Measurements from ENCODE around the gene PRKCB.

The PRKCB gene

DNA sequence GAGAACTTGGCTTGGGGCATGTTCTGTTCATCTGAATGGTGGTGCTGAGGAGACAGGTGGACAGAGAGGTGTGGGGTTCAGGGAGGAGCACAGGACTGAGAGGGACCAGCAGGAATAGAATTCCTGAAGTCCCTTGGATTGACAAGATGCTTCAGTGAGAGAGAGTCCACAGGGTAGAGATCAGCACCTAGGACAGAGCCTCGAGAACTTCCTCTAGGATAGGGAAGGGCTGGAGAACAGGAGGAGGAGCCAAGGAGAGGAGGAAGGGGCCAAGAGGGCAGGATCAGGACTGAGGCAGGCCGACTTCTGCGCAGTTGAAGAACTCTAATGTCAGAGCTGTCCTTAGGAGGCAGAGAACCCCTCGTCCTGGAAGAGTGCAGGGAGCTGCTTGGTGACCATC lies 138.4 kb downstream of the PRKCB start:
- no peak for DNase-seq

DNA sequence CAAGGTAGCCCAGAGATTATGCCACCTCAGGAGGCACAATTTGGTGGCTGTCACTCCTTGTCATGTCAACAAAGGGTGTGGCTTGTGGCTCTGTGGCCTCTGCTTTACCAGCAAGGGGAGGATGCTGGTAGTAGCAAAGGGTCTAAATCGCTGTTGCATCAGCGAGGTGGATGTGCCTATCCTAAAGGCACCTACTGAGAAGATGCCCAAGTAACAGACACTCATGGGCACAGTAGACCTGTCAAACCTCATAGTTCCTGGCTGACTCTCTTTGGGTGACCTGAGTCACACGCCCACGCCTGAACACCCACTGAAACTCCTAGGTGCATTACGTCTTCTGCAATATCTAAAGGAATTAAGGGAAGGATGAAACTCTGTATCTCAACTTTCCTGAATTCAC lies 139.5 kb downstream of the PRKCB start:
- peak in 1 of 2 donors; percentile 8 for DNase-seq

DNA sequence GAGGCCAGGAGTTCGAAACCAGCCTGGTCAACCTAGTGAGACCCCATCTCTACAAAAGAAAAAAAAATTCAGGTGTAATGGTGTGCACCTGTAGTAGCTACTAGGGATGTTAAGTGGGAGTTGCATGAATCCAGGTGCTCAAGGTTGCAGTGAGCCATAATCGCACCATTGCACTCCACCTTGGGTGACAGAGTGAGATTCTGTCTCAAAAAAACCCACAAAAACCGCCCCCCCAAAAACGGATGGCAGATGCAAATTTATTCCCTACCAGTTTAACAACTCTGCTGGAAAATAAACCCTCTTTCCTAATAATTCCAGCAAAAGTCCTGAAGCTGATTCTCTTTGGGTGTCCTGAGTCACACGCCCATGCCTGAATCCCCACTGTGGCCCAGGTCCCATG lies 140.3 kb downstream of the PRKCB start:
- no peak for DNase-seq

DNA sequence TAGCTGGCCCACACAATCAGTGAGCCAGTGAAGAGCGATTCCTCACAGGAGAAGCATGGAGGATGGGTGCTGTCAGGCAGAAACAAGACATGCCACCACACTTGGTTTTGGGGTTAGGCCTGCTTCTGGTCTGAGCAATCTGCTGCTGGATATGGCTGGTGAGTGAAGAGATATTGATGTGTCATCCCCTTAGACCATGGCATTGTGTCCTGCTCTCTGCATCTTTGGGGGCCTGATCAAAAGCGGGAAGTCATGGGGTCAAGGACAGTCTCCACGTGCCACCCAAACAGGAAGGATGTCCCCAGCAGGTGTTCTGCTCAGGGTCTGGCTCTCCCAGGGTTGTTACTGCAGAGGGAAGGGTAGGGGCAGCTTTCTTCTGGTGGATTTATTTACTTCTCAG lies 140.7 kb downstream of the PRKCB start:
- no peak for DNase-seq

DNA sequence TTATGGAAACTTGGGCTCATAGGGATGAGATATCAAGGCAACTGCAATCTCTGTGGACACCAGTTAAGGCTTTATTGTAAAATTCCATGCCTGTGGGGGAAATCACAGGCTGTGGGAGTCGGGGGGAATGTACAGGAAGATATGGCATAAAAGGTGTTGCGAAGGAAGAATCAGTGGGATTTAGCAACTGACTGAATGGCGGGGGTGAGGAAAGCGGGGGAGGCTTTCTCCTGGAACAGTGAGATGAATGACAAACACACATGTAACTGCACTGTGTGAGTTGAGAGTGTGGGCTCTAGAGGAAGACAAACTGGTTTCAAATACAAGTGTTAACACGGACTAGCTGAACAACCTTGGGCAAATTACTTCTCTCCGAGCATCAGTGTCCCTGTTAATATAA lies 143.7 kb downstream of the PRKCB start:
- DNase-seq = no peak

DNA sequence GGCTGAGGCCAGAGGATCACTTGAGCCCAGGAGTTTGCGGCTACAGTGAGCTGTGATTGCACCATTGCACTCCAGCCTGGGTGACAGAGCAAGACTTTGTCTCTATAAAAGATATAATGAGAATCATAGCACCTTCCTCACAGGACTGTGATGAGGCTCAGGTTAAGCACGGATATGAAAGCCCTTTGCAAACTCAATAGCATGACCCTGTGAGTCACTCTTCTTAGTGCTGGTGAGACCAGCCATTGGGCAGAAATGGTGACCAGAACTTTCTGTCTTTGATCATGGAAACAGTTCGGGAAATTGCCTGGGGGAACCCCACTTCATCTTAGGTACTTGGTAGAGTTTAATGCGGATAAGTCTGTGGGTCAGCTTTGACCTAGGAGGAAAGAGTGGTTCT lies 144.2 kb downstream of the PRKCB start:
- no peak for DNase-seq

DNA sequence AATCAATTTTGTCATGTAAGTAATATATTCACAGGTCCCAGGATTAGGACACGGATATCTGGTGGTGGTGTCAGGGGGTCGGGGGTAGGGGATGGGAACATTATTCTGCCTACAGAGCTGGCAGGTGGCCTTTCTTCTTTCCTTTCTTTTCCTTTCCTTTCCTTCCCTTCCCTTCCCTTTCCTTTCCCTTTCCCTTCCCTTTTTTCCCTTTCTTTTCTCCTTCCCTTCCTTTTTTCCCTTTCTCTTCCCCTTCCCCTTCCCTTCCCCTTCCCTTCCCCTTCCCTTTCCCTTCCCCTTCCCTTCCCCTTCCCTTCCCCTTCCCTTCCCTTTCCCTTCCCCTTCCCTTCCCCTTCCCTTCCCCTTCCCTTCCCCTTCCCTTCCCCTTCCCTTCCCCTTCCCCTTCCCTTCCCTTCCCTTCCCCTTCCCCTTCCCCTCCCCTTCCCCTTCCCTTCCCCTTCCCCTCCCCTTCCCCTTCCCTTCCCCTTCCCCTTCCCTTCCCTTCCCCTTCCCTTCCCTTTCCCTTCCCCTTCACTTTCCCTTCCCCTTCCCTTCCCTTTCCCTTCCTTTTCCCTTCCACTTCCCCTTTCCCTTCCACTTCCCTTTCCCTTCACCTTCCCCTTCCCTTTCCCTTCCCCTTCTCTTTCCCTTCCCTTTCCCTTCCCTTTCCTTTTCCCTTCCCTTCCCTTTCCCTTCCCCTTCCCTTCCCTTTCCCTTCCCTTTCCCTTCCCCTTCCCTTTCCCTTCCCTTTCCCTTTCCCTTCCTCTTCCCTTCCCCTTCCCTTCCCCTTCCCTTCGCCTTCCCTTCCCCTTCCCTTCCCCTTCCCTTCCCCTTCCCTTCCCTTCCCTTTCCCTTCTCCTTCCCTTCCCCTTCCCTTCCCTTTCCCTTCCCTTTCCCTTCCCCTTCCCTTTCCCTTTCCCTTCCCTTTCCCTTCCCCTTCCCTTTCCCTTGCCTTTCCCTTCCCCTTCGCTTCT lies 145.9 kb downstream of the PRKCB start:
- DNase-seq = no peak

DNA sequence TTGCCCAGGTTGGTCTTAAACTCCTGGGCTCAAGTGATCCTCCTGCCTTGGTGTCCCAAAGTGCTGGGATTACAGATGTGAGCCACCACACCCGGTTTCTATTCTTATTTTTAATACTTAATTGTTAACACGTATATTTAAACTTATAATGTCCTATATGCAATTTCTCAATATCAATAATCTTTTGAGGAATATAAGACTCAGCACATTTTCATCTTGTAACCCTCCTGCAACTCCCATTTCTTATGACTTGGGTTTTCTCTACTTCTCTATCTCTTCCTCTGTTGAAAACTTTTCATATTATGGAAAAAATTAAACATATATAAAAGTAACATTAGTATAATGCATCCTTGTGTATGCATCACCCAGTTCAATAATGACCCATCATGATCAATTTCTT lies 150.7 kb downstream of the PRKCB start:
- DNase-seq = no peak

DNA sequence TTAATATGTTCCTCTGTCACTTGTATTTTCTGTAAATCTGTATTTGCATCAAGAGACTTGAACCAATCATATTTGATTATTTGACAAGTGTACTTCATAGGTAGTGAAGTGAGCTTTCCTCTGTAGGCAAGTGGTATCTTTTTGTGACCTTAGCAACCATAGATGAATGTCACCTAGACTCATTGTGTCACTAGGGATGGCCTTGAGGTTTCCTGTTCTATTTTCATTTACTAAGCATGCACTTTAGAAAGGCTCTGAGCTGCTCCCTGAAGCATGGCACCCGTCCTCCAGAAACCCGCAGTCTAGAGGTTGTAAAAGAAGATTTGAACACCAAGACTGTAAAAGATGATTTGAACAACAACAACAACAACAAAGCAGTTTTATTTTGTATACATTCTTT lies 151.7 kb downstream of the PRKCB start:
- DNase-seq = no peak

DNA sequence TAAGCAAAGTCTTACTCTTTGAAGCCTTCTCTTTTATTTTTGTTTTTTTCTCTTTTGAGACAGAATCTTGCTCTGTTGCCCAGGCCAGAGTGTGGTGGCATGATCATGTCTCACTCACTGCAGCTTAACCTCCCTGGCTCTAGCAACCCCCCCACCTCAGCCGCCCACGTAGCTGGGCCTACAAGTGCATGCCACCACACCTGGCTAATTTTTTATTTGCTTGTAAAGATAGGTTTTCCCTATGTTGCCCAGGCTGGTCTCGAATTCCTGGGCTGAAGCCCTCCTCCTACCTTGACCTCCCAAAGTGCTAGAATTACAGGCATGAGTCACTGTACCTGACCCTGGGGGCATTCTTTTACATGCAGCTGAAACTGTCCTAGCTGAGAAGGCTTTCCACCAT lies 154.7 kb downstream of the PRKCB start:
- no peak for DNase-seq

DNA sequence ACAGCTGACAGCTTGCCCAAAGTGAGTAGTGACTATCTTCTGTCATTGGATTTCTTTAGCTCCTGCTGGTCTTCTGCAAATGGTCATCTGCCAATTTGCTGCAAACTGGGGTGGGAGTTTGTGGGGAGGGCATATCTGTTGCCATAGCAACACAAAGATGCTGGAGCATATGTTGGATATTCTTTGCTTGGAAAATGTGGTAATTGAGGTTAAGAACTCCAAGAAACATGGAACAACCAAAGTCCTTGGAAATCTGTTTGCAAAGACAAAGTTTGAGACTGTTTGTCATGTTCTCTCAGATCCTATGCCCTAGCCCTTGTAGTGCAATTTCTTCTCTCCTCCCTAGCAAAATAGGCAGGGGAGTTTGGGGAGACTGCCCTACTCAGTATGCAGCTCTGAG lies 155.3 kb downstream of the PRKCB start:
- DNase-seq = no peak

DNA sequence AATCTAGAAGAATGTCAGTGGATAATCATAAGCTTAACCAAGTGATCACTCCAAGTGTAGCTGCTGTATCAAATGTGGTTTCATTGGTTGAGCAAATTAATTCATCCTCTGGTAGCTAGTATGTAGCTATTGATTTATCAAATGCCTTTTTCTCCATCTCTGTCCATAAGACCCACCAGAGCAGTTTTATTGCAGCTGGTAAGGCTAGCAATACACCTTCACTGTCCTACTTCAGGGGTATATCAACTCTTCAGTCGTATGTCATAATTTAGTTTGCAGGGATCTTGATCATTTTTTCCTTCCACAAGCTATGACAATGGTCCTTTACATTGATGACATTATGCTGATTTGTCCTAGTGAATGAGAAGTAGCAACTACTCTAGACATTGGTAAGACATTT lies 158.8 kb downstream of the PRKCB start:
- no peak for DNase-seq

DNA sequence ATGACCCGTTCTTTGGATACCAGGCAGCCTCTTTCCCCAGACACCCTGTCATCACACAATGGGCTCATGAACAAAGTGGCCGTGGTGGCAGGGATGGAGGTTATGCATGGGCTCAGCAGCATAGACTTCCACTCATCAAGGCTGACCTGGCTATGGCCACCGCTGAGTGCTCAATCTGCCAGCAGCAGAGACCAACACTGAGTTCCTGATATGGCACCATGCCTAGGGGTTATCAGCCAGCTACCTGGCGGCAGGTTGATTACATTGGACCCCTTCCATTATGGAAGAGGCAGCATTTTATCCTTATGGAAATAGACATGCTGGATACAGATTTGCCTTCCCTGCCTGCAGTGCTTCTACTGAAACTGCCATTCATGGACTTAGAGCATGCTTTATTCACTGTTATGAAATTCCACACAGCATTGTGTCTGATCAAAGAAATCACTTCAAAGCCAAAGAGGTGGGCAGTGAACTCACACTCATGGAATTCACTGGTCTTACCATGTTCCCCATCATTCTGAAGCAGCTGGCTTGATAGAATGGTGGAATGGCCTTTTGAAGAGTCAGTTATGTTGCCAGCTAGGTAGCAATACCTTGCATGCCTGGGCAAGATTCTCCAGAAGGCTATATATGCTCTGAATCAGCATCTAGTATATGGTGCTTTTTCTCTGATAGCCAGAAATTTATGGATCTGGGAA lies 160.6 kb downstream of the PRKCB start:
- DNase-seq = no peak

DNA sequence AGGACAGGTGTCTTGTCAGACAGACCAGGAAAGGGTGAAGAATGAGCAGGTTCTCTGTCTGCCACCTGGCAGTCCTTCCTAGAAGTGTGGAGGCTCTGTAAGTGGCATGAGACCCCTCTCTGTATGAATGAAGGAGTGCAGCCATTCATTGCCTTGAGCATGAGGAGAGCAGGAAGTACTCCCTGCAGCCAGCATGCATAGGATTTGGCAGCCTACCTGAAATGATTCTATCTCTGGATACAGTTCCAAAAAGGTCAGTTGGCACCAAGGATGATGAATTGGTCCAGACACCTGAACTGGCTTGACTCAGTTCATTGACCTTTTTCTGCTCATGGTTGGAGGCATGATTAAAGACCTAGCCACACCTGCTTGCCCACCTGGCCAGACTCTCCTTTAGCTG lies 163.0 kb downstream of the PRKCB start:
- DNase-seq = no peak

DNA sequence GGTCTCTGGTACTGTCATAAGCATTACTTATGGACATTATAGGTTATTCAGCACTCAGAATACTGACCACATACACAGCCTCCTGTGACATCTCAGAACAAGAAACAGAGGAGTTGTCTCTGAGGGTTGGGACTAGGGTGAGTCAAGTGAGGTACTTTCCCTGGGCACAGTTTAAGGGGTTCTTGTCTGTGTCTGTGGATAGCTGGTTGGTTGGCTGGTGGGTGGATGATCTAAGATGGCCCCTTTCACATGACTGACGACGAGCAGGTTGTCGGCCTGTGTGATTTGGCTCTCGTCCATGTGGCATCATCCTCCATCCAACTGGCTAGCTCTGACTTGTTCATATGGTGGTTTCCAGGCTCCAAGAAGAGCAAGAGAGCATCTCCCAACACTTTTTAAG lies 163.9 kb downstream of the PRKCB start:
- no peak for DNase-seq

DNA sequence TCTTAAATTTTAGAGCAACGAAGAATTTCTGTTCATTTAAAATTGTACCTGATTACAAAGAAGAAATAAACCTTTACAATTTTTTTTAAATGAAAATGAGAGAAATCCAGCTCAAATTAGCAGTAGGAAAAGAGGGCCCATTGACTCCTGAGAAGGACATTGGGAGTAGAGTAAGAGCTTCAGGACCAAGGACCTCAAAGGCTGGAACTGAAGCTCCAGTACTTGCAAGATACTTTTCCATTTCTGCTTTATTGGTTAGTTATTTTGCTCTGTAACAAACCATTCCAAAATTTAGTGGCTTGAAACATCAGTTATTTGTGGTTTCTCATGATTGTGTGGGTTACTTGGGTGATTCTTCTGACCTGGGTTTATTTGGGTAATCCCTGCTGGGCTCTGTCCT lies 165.9 kb downstream of the PRKCB start:
- no peak for DNase-seq

DNA sequence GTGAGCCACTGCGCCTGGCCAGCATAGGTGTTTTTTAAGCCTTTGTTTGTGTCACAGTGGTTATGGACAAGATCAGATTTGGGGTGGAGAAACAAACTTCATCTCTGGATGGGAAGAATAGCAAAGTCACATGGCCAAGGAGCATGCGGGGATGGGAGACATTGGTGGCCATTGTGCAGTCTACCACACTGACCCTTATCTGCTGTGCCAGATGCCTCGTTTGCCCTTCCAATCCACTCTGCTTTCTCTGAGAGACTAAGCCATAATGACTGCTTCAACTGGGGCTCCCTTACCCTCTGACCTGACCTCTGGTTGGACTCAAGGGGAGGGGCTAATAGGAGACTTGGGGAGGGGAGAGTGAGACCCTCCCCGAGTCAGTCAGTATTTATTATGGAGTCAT lies 166.8 kb downstream of the PRKCB start:
- no peak for DNase-seq

DNA sequence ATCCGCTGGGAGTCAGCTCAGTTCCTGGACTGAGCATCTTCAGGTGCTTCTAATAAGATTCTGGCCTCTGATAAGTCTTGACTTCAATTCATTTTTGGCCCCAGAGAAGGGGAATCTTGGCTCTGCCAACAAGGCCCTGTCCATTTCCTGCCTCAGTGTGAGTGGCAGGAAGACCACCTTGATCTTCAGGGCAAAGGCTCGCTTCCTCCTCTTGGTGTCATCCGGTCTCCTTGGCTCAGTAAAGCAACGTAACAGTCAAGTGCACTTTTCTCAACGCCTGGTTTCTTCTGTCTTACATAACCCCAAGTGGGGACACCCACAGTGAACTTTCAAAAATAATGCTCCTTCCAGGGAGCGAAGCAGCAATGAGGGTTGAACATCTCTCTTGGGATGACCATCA lies 169.8 kb downstream of the PRKCB start:
- DNase-seq = no peak

DNA sequence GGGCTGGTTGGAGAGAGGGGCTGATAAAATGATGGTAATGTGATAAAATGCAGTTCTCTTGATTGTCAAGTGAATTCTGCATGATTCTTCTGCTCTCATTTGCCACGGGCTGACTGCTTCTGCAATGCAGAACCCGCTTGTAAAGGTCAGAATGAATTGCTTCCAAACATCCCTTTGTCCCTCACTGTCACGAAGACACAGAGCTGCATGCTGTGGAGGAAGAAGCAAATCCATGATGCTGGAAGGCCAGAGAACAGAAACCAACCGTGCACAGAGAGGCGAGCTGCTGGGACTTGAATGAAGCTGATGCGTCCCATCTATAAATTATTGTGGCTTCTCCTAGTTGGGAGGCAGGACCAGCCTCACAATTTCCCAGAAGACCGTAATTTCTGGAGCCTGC lies 171.6 kb downstream of the PRKCB start:
- no peak for DNase-seq

DNA sequence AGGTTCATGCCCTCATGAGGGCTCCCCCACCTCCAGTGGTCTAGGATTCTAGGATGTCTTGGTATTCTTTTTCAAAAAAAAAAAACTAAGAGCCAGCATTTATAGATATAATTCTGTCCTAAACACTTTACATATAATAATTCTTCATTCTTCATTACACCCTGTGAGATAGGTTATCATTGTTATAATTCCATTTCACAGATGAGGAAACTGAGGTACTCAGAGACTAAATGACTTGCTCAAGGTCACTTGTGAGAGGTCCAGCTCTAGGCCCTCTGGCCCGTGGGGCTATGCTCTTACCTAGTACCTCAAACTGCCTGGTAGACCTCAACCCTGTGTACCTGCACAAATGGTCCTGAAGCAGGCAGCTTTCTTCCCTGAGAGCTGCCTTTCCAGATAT lies 172.2 kb downstream of the PRKCB start:
- no peak for DNase-seq

DNA sequence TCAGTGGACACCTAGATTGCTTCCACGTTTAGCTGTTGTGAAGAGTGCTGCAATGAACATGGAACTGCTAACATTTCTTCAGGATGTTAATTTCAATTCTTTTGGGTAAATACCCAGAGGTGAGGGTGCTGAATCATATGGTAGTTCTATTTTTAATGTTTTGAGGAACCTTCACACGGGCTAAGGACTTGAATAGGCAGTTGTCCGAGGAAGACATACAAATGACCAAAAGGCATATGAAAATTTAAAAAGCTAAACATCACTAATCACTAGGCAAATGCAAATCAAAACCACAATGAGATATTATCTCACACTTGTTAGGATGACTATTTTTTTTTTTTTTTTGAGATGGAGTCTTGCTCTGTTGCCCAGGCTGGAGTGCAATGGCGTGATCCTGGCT lies 173.3 kb downstream of the PRKCB start:
- no peak for DNase-seq

DNA sequence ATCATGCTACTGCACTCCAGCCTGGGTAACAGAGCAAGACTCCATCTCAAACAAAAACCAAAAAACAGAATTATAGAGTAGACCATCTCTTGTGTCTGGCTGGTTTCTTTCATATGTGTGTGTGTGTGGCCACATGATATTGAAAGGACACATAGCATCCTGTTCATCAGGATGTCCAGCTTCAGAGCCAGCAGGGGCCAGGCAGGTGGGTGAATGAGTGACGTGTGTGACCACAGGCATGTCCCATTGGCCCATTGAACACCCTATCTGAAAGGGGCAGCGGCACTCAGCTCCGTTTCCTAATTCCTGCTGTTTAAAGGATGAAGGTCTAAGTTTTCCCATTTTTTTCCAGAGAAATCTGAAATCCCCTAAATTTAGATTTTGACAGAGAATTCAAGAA lies 174.2 kb downstream of the PRKCB start:
- no peak for DNase-seq

DNA sequence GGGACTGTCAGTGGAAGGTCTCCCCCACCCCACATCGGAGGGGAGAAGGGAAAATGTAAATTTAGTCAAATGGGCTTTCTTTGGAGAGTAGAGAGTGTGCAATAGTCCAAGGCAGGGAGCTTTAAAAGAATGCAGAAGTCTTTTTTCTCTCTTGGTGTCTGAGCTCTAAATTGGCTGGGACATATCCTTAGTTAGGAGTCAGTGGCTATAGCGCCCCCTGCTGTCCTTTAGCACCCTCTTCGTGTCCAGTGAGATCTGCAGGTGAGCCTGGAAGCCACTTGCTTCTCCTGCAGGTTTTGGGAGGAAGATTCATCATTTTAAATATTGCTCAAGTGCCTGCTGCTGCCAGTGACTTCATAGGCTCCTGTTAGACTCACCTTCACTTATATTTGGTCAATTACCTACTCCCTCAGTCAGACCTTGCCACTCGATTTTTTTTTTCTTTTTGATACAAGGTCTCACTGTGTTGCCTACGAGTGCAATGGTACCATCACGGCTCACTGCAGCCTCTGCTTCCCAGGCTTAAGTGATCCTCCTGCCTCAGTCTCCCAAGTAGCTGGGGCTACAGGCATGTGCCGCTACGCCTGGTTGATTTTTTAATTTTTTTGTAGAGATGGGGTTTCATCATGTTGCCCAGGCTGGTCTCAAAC lies 174.8 kb downstream of the PRKCB start:
- peak; percentile 81 for DNase-seq

DNA sequence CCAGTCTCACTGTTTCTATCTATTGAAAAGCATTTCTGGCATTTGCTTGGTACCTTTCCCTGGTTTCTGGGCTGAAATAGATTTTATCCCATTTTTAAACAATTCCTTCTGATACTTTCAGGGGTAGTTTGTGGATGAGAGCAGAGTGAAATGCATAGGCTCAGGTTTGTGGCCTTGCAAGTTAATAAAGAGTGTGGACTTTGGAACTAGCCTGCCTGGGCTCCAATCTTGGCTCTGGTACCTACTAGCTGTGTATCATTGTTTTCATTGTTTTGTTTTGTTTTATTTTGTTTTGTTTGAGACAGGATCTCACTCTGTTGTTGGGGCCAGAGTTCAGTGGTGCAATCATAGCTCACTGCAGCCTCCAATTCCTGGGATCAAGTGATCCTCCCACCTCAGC lies 175.5 kb downstream of the PRKCB start:
- DNase-seq = no peak
